Stomach (tissue), 4 donors: ENCODE measurements around the gene ZFP1.

ENCODE experiments used
- EP300 ChIP-seq: sonication (generic); formaldehyde crosslinking; IDR thresholded peaks from one replicate; pipeline ENCODE4 v1.6.1; 2017; ENCODE audit warnings: antibody characterized with exemption
- POLR2A ChIP-seq, 4 donors: fragments of 450-650 bp; IDR thresholded peaks; one replicate each; pipeline ENCODE4 v1.6.1; 2016; ENCODE audit warnings: antibody characterized with exemption in 4 of 4, control low read depth in 2 of 4, mild to moderate bottlenecking in 1 of 4, moderate library complexity in 1 of 4
- POLR2AphosphoS5 ChIP-seq, 3 donors: sonication (generic); formaldehyde crosslinking; IDR thresholded peaks; one replicate each; pipeline ENCODE4 v1.6.1; 2016; ENCODE audit warnings: antibody characterized with exemption in 3 of 3
- TF ChIP-seq, protein P1 (sequence below), 7 experiments: fragments of 450-650 bp in 4 of 7; fragments of 200-600 bp in 3 of 7; sonication (generic) in 3 of 7; IDR thresholded peaks; one replicate each; pipeline ENCODE4 v1.5.1; 2016 to 2019; ENCODE audit warnings: antibody characterized with exemption in 7 of 7, control low read depth in 2 of 7, mild to moderate bottlenecking in 1 of 7

DNA sequence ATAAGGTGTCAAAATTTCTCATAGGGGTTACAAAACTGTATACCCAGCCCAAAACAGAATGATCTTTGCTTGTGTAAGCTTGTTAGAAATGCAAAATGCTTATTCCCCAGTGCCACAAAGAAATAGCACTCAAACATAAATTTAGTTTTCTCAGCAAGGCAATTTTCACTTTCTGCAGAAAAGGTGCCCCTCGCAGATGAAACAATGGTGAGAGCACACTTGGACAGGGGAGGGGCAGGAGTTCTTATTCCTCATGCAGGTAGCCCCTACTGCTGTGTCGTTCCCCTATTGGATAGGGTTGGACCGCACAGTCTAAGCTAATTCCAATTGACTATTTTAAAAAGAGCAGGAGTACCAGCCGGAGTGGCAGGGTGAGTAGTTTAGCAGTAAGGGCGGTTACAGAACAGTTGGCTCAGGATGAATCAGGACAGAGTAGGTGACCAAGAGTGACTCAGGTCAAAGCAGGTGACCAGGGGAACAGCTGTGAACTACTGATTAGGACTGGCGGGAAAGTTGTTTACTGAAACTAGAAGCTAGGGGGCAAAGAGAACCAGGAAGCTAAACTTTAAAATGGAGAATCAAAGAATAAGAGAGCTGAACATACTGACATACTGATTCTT is 26.3 kb upstream of the ZFP1 start:
- no peak for TF ChIP-seq EP300
- TF ChIP-seq, protein P1, sequence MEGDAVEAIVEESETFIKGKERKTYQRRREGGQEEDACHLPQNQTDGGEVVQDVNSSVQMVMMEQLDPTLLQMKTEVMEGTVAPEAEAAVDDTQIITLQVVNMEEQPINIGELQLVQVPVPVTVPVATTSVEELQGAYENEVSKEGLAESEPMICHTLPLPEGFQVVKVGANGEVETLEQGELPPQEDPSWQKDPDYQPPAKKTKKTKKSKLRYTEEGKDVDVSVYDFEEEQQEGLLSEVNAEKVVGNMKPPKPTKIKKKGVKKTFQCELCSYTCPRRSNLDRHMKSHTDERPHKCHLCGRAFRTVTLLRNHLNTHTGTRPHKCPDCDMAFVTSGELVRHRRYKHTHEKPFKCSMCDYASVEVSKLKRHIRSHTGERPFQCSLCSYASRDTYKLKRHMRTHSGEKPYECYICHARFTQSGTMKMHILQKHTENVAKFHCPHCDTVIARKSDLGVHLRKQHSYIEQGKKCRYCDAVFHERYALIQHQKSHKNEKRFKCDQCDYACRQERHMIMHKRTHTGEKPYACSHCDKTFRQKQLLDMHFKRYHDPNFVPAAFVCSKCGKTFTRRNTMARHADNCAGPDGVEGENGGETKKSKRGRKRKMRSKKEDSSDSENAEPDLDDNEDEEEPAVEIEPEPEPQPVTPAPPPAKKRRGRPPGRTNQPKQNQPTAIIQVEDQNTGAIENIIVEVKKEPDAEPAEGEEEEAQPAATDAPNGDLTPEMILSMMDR (IDR thresholded peaks at IDR 0.05) = no peak
- no peak for TF ChIP-seq POLR2AphosphoS5 (IDR thresholded peaks at IDR 0.05)
- TF ChIP-seq POLR2A (IDR thresholded peaks at IDR 0.05) = no peak
